22Rv1 (cell line): ENCODE measurements around the gene ATP6AP2.

Experiments
- H3K27ac ChIP-seq: fragments of 450-650 bp; 2 replicates; pipeline ENCODE4 v1.5.1; 2017
- CTCF ChIP-seq: fragments of 450-650 bp; IDR thresholded peaks from 2 replicates; pipeline ENCODE4 v1.5.1; 2017; ENCODE audit warnings: mild to moderate bottlenecking
- ZFX ChIP-seq: fragments of 450-650 bp; IDR thresholded peaks from 2 replicates; pipeline ENCODE4 v1.6.1; 2017; ENCODE audit warnings: antibody characterized with exemption, borderline replicate concordance

Gene ATP6AP2

GRCh38 chrX:40647307-40648197 lies 66.8 kb downstream of the ATP6AP2 start, which contains the start of gene CXorf38:
Gene CXorf38, minus strand, starts transcription at chrX:40647561. Its CDS starts 41 bp downstream, at chrX:40647520.
- H3K27ac ChIP-seq: peak within 1 kb of the TSS; percentile 63
- TF ChIP-seq CTCF (no peak), ZFX (no peak)

GRCh38 chrX:40651620-40652223 lies 71.0 kb downstream of the ATP6AP2 start:
- no peak overlapping the region for H3K27ac ChIP-seq
- TF ChIP-seq ZFX: no peak
- peak; percentile 72 for TF ChIP-seq CTCF

- H3K27ac ChIP-seq: no peak overlapping the region
- TF ChIP-seq ZFX (no peak), CTCF (no peak)
Measured at GRCh38 chrX:40652664-40653063, 71.9 kb downstream of the ATP6AP2 start.

- TF ChIP-seq ZFX (no peak), CTCF (no peak)
- H3K27ac ChIP-seq: no peak overlapping the region
Measured at GRCh38 chrX:40653535-40653934, 72.8 kb downstream of the ATP6AP2 start.
